HepG2 (cell line): ENCODE data around the gene ATXN7L3B.

Source experiments
- BHLHE40 ChIP-seq: IDR thresholded peaks from 2 replicates; pipeline ENCODE4 v1.6.1; 2011; ENCODE audit warnings: low read length, improper control_type of control experiment
- KLF6 ChIP-seq: IDR thresholded peaks from 2 replicates; pipeline ENCODE4 v1.8.0; 2016; ENCODE audit warnings: missing biosample characterization, missing genetic modification reagents
- TFAP4 ChIP-seq: sonication (generic); IDR thresholded peaks from 2 replicates; pipeline ENCODE4 v1.6.1; 2016; ENCODE audit warnings: low read depth, borderline replicate concordance
- ZNF30 ChIP-seq: sonication (generic); formaldehyde crosslinking; IDR thresholded peaks from 2 replicates; pipeline ENCODE4 v1.5.0; 2020; ENCODE audit warnings: mild to moderate bottlenecking, missing genetic modification reagents
- ZNF790 ChIP-seq: sonication (generic); formaldehyde crosslinking; IDR thresholded peaks from 2 replicates; pipeline ENCODE4 v1.8.0; 2022; ENCODE audit warnings: missing genetic modification reagents, mild to moderate bottlenecking, borderline replicate concordance
- TF ChIP-seq, protein P1 (sequence below): sonication (generic); formaldehyde crosslinking; IDR thresholded peaks from 2 replicates; pipeline ENCODE4 v1.9.0; 2021; ENCODE audit warnings: missing genetic modification reagents, borderline replicate concordance
- TF ChIP-seq, protein P2 (sequence below): sonication (generic); formaldehyde crosslinking; IDR thresholded peaks from 2 replicates; pipeline ENCODE4 v1.5.1; 2020; ENCODE audit warnings: missing genetic modification reagents, mild to moderate bottlenecking, borderline replicate concordance
- TF ChIP-seq, protein P3 (sequence below): sonication (generic); formaldehyde crosslinking; IDR thresholded peaks from 2 replicates; pipeline ENCODE4 v1.5.1; 2020; ENCODE audit warnings: mild to moderate bottlenecking, missing genetic modification reagents, moderate library complexity
- TF ChIP-seq, protein P4 (sequence below): sonication (generic); formaldehyde crosslinking; IDR thresholded peaks from 2 replicates; pipeline ENCODE4 v1.5.0; 2020; ENCODE audit warnings: mild to moderate bottlenecking, missing genetic modification reagents, moderate library complexity

DNA sequence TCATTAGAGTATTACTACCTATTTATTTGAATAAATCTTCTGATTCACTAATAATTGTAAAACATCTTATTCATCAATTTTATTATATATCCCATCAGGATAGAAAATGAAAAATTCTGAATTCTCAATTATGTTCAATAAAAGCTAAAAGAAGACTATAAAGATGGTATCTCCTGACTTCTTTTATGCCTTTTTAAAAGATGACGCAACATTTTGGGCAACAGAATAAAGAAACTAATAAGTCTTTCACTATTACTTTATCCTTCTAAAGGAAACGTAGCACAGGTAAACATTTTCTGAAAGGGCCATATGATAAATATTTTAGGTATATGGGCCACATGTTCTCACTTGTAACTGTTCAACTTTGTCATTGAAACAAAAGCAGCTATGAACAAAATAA lies 10.1 kb upstream of the ATXN7L3B start:
- TF ChIP-seq, protein P1, sequence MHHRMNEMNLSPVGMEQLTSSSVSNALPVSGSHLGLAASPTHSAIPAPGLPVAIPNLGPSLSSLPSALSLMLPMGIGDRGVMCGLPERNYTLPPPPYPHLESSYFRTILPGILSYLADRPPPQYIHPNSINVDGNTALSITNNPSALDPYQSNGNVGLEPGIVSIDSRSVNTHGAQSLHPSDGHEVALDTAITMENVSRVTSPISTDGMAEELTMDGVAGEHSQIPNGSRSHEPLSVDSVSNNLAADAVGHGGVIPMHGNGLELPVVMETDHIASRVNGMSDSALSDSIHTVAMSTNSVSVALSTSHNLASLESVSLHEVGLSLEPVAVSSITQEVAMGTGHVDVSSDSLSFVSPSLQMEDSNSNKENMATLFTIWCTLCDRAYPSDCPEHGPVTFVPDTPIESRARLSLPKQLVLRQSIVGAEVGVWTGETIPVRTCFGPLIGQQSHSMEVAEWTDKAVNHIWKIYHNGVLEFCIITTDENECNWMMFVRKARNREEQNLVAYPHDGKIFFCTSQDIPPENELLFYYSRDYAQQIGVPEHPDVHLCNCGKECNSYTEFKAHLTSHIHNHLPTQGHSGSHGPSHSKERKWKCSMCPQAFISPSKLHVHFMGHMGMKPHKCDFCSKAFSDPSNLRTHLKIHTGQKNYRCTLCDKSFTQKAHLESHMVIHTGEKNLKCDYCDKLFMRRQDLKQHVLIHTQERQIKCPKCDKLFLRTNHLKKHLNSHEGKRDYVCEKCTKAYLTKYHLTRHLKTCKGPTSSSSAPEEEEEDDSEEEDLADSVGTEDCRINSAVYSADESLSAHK (CRISPR knock-in tag), result no peak
- TF ChIP-seq, protein P2, sequence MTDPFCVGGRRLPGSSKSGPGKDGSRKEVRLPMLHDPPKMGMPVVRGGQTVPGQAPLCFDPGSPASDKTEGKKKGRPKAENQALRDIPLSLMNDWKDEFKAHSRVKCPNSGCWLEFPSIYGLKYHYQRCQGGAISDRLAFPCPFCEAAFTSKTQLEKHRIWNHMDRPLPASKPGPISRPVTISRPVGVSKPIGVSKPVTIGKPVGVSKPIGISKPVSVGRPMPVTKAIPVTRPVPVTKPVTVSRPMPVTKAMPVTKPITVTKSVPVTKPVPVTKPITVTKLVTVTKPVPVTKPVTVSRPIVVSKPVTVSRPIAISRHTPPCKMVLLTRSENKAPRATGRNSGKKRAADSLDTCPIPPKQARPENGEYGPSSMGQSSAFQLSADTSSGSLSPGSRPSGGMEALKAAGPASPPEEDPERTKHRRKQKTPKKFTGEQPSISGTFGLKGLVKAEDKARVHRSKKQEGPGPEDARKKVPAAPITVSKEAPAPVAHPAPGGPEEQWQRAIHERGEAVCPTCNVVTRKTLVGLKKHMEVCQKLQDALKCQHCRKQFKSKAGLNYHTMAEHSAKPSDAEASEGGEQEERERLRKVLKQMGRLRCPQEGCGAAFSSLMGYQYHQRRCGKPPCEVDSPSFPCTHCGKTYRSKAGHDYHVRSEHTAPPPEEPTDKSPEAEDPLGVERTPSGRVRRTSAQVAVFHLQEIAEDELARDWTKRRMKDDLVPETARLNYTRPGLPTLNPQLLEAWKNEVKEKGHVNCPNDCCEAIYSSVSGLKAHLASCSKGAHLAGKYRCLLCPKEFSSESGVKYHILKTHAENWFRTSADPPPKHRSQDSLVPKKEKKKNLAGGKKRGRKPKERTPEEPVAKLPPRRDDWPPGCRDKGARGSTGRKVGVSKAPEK (CRISPR knock-in tag), result no peak
- TF ChIP-seq TFAP4, result no peak
- TF ChIP-seq, protein P3, sequence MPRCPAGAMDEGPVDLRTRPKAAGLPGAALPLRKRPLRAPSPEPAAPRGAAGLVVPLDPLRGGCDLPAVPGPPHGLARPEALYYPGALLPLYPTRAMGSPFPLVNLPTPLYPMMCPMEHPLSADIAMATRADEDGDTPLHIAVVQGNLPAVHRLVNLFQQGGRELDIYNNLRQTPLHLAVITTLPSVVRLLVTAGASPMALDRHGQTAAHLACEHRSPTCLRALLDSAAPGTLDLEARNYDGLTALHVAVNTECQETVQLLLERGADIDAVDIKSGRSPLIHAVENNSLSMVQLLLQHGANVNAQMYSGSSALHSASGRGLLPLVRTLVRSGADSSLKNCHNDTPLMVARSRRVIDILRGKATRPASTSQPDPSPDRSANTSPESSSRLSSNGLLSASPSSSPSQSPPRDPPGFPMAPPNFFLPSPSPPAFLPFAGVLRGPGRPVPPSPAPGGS (CRISPR knock-in tag), result no peak
- TF ChIP-seq BHLHE40, result no peak
- no peak for TF ChIP-seq ZNF30
- TF ChIP-seq, protein P4, sequence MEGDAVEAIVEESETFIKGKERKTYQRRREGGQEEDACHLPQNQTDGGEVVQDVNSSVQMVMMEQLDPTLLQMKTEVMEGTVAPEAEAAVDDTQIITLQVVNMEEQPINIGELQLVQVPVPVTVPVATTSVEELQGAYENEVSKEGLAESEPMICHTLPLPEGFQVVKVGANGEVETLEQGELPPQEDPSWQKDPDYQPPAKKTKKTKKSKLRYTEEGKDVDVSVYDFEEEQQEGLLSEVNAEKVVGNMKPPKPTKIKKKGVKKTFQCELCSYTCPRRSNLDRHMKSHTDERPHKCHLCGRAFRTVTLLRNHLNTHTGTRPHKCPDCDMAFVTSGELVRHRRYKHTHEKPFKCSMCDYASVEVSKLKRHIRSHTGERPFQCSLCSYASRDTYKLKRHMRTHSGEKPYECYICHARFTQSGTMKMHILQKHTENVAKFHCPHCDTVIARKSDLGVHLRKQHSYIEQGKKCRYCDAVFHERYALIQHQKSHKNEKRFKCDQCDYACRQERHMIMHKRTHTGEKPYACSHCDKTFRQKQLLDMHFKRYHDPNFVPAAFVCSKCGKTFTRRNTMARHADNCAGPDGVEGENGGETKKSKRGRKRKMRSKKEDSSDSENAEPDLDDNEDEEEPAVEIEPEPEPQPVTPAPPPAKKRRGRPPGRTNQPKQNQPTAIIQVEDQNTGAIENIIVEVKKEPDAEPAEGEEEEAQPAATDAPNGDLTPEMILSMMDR (CRISPR knock-in tag), result no peak
- TF ChIP-seq ZNF790 (CRISPR knock-in tag), result no peak
- TF ChIP-seq KLF6, result no peak
